AG09309 (cell line): ENCODE results near the gene QRSL1.

Source experiments
- DNase-seq: peaks from one replicate; pipeline ENCODE4 v3.0.0-alpha.2; 2010; ENCODE audit warnings: low read depth
- H3K4me3 ChIP-seq: 2 replicates; pipeline ENCODE4 v1.5.1; 2011; ENCODE audit warnings: mild to moderate bottlenecking, low read depth, low read length, moderate library complexity; ENCODE audit not compliant: control insufficient read depth
- TF ChIP-seq, protein P1 (sequence below): IDR thresholded peaks from 2 replicates; pipeline ENCODE4 v1.5.1; 2011; ENCODE audit warnings: mild to moderate bottlenecking, low read depth, low read length, inconsistent platforms; ENCODE audit not compliant: insufficient read depth, control insufficient read depth; ENCODE audit errors: missing control alignments

Gene QRSL1

DNA sequence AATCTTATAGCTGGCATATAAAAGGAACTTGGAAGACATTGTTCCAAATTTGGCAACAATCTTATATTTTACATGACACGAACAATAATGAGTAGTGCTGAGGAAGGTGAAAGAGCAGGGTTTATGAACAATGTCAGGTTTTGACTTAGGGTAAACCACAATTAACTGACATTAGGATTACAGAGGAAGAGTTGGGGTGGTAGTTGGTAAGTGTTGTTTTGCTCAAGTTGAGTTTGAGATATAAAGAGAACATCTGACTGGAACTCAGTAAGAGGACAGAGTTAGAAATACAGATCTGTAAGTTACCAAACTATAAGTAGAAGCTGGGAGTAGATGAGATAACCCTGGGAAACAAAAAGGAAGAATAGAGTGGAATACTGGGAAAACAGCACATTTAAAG lies 15.2 kb upstream of the QRSL1 start:
- no peak overlapping the region for H3K4me3 ChIP-seq
- no peak for DNase-seq
- TF ChIP-seq, protein P1, sequence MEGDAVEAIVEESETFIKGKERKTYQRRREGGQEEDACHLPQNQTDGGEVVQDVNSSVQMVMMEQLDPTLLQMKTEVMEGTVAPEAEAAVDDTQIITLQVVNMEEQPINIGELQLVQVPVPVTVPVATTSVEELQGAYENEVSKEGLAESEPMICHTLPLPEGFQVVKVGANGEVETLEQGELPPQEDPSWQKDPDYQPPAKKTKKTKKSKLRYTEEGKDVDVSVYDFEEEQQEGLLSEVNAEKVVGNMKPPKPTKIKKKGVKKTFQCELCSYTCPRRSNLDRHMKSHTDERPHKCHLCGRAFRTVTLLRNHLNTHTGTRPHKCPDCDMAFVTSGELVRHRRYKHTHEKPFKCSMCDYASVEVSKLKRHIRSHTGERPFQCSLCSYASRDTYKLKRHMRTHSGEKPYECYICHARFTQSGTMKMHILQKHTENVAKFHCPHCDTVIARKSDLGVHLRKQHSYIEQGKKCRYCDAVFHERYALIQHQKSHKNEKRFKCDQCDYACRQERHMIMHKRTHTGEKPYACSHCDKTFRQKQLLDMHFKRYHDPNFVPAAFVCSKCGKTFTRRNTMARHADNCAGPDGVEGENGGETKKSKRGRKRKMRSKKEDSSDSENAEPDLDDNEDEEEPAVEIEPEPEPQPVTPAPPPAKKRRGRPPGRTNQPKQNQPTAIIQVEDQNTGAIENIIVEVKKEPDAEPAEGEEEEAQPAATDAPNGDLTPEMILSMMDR, result no peak

DNA sequence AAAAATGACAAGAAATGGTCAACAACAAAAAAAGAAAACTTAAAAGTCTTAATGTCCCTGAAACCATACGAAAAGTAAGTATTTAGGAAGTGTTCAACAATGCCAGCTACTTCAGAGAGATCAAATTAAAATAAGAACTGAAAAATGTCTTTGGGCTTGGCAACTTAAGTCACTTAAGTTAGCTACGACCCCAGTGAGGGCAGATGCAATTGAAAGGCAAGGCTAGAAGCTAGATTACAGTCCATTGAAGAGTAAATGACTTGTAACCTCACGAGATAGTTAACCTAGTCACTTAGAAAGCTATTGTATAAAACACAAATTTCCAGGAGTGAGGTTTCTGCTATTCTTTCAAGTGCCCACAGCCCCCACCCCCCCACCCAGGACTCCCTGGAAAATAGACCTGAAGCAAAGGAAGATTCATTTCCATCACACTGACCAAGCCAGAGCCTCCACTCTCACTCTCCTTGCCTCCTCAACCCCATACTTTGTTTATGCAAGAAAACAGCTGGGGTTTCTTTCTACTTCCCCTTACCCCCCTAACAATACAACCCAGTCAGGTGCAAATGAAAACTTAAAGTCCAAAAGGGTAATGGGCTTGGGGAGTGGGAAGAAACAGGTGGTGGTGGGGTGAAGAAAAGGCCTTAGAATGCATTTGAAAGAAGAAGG lies 14.7 kb upstream of the QRSL1 start:
- no peak overlapping the region for H3K4me3 ChIP-seq
- TF ChIP-seq, protein P1, result no peak

DNA sequence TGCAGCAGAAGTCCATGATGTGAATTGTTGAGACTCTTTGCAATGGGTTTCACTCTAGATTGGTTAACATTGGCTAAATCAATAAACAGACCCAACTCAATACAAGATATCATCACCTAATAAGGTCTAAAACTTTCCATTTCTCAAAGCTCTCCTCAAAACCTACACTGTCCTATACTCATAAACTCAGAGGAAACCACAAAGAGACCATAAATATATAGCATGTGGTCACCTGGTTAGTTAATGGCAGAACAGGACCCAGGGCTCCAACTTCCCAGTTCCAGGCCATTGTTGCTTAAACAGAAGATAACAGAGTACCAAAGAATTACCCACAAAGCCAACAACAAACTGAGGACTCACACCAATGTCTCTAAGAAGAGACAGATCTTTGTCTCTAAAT lies 12.1 kb upstream of the QRSL1 start:
- H3K4me3 ChIP-seq, result no peak overlapping the region
- TF ChIP-seq, protein P1, result no peak
- DNase-seq, result no peak

More for the DNA sequence above, 14.7 kb upstream of the QRSL1 start:
- DNase-seq, result no peak

DNA sequence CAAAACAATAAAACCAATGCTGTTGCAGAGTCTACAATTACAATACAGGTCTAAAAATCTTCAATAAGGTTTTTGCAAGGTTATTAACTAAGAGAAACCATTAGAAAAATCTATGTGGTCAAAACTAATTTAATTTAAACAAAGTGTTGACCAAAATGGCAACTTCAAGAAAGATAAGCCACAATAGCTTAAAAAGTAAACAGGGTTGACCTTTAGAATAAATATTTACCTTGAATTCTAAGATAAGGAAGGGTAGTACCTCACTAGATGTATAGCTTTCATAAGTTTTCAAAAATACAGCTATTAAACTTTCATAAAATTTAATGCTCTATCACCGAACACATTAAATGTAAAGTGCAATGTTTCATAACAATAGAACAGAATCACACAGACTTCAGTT lies 11.5 kb upstream of the QRSL1 start:
- no peak overlapping the region for H3K4me3 ChIP-seq
- DNase-seq, result no peak
- TF ChIP-seq, protein P1, result no peak

DNA sequence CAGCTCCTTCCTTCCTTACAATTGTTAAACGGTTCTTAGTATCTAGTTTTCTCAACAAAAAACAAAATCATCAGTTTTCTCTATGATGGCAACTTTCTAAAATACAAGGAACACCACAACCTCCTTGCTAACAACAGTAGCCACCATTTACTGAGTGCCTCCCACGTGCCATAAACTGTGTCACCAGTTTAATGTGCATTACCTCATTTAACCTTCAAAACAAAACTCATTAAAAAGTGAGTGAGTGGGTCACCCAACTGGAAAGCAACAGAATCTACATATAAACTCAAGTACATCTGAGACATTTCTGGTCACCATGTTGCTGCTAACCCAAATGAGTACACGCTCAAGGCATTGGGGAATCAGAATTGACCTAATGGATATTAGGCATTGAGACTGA lies 11.1 kb upstream of the QRSL1 start:
- no peak for DNase-seq
- TF ChIP-seq, protein P1, result no peak
- H3K4me3 ChIP-seq, result no peak overlapping the region

DNA sequence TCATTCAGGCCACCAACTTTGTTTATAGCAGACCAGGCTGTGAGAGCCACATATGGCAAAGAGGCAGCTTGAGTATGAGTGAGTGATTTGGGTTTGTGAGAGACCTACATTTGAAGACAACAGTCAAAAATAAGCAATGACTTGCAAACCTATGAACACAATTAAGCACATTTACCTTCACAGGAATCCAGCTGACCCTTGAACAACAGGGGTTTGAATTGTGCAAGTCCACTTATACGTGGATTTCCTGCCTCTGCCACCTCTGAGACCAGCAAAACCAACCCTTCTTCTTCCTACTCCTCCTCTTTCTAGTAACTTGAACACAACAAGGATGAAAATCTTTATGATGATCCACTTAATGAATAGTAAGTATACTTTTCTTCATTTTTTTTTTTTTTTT lies 10.2 kb upstream of the QRSL1 start:
- H3K4me3 ChIP-seq, result no peak overlapping the region
- no peak for DNase-seq

More for the DNA sequence above, 10.2 kb upstream of the QRSL1 start:
- TF ChIP-seq, protein P1, result no peak
